GM12892 (cell line): Measurements from ENCODE around the gene PHC2.

Experiments
- POLR2A ChIP-seq: IDR thresholded peaks from 2 replicates; pipeline ENCODE4 v1.6.1; 2011; ENCODE audit warnings: low read depth, low read length, control low read depth
- POLR2AphosphoS5 ChIP-seq: IDR thresholded peaks from 2 replicates; pipeline ENCODE4 v1.6.1; 2011; ENCODE audit warnings: low read depth, low read length, control low read depth

- TF ChIP-seq POLR2AphosphoS5 (no peak), POLR2A (no peak)
Measured at GRCh38 chr1:33439662-33440061, 8.8 kb upstream of the PHC2 start.
